Measurements from ENCODE around the gene AQP11.

The AQP11 gene

DNA sequence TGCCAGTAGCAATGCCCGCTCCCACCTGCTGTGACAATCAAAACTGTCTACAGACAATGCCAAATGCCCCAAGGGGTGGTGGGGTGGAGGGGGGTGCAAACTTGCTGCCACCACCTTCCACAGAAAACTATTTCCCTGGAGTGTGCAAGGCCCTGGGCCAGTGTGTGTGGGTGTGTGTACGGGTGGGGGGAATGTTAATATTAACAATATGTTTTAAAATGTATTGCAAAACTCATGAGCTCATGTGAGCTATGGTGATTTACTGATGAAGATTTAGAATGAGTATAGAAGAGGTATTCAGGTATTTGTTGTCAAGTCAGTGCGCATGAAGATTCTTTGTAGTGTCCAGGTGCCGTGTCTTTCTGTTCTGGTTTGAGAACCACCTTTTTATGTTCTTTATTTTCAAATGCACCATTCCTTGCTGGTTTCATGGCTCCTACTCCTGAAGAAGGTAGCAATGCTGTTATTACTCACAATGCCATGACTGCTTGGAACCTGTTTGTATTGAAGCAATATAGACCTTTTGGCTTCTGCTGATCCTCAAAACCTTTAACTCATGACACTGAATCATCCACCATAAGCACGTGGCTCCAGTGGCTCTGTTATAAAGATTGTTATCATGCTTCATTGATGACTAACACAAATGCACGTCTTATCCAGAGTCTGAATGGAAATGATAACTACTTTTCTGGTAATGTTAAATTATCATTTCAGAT lies 29.9 kb upstream of the AQP11 start:
- Histone ChIP-seq H3K27me3 (ENCODE audit: insufficient read depth, poor library complexity, severe bottlenecking) (no peaks in the 10 kb centered on the region), H3K27ac (replicated peaks) (no peak overlapping the region), H3K4me3 (replicated peaks; ENCODE audit: insufficient read depth, low read length) (no peak overlapping the region)
- TF ChIP-seq POLR2AphosphoS5 (IDR thresholded peaks at IDR 0.05; ENCODE audit: low read depth), result no peak
- no peak for TF ChIP-seq REST (IDR thresholded peaks at IDR 0.05; ENCODE audit: insufficient replicate concordance, low read depth)
- no peak for TF ChIP-seq SPI1 (IDR thresholded peaks at IDR 0.05; ENCODE audit: borderline replicate concordance, low read depth)
- TF ChIP-seq, protein P1, sequence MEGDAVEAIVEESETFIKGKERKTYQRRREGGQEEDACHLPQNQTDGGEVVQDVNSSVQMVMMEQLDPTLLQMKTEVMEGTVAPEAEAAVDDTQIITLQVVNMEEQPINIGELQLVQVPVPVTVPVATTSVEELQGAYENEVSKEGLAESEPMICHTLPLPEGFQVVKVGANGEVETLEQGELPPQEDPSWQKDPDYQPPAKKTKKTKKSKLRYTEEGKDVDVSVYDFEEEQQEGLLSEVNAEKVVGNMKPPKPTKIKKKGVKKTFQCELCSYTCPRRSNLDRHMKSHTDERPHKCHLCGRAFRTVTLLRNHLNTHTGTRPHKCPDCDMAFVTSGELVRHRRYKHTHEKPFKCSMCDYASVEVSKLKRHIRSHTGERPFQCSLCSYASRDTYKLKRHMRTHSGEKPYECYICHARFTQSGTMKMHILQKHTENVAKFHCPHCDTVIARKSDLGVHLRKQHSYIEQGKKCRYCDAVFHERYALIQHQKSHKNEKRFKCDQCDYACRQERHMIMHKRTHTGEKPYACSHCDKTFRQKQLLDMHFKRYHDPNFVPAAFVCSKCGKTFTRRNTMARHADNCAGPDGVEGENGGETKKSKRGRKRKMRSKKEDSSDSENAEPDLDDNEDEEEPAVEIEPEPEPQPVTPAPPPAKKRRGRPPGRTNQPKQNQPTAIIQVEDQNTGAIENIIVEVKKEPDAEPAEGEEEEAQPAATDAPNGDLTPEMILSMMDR (IDR thresholded peaks at IDR 0.05; ENCODE audit: insufficient read depth, low read length), result no peak
- TF ChIP-seq GABPA (IDR thresholded peaks at IDR 0.05; ENCODE audit: low read depth), result no peak
- no peak for DNase-seq (ENCODE audit: low read depth in 1 of 2, low spot score in 1 of 2)

- Histone ChIP-seq H3K27ac (replicated peaks) (no peak overlapping the region), H3K27me3 (ENCODE audit: insufficient read depth, poor library complexity, severe bottlenecking) (no peaks in the 10 kb centered on the region), H3K4me3 (replicated peaks; ENCODE audit: insufficient read depth, low read length) (no peak overlapping the region)
- no peak for TF ChIP-seq SPI1 (IDR thresholded peaks at IDR 0.05; ENCODE audit: borderline replicate concordance, low read depth)
- no peak for DNase-seq (ENCODE audit: low read depth in 1 of 2, low spot score in 1 of 2)
These were observed 29.1 kb upstream of the AQP11 start for GRCh38 chr11:77560605-77561004.

DNA sequence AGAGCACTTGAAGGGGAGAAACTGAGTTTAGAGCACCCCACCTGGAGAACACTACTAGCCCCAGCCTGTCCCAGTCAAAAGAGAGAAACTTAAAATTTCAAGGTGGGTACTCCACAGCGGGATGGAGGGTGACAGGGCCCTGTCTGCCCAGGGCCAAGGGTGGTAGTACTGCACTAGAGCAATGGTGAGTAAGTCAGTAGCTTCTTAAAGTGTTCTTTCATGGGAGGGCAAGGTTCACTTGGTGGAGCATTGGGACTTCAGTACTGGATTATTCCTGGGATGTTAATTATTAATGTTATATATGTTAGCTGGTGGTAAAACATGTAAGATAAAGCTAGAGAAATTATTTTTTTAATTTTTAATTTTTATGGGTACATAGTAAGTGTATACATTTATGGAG lies 28.5 kb upstream of the AQP11 start:
- Histone ChIP-seq H3K4me3 (replicated peaks; ENCODE audit: insufficient read depth, low read length) (no peak overlapping the region), H3K27ac (replicated peaks) (no peak overlapping the region), H3K27me3 (ENCODE audit: insufficient read depth, poor library complexity, severe bottlenecking) (no peaks in the 10 kb centered on the region)
- no peak for DNase-seq (ENCODE audit: low read depth in 1 of 2, low spot score in 1 of 2)
- TF ChIP-seq, protein P1 (IDR thresholded peaks at IDR 0.05; ENCODE audit: insufficient read depth, low read length), result no peak
- TF ChIP-seq SPI1 (IDR thresholded peaks at IDR 0.05; ENCODE audit: borderline replicate concordance, low read depth) (no peak), POLR2AphosphoS5 (IDR thresholded peaks at IDR 0.05; ENCODE audit: low read depth) (no peak), GABPA (IDR thresholded peaks at IDR 0.05; ENCODE audit: low read depth) (no peak), REST (IDR thresholded peaks at IDR 0.05; ENCODE audit: insufficient replicate concordance, low read depth) (no peak)

- TF ChIP-seq SPI1 (IDR thresholded peaks at IDR 0.05; ENCODE audit: borderline replicate concordance, low read depth) (no peak), REST (IDR thresholded peaks at IDR 0.05; ENCODE audit: insufficient replicate concordance, low read depth) (no peak), GABPA (IDR thresholded peaks at IDR 0.05; ENCODE audit: low read depth) (no peak), POLR2AphosphoS5 (IDR thresholded peaks at IDR 0.05; ENCODE audit: low read depth) (no peak)
- TF ChIP-seq, protein P1 (IDR thresholded peaks at IDR 0.05; ENCODE audit: insufficient read depth, low read length), result no peak
- H3K27me3 ChIP-seq (ENCODE audit: insufficient read depth, poor library complexity, severe bottlenecking), result no peaks in the 10 kb centered on the region
- DNase-seq (ENCODE audit: low read depth in 1 of 2, low spot score in 1 of 2), result no peak
- H3K27ac ChIP-seq (replicated peaks), result no peak overlapping the region
- no peak overlapping the region for H3K4me3 ChIP-seq (replicated peaks; ENCODE audit: insufficient read depth, low read length)
These were observed 21.4 kb upstream of the AQP11 start for GRCh38 chr11:77568306-77568705.
